Adrenal gland (tissue), 12 donors: ENCODE results near the gene IMMP2L. TPM values are rescaled to one million over a fixed set of nuclear protein-coding genes. Genes with fewer than 3 reads are reported as not detected.

ENCODE experiments used
- DNase-seq, 7 donors: peaks; one replicate each; pipeline ENCODE4 v3.0.0-alpha.2; 2019 to 2020
- H3K27ac ChIP-seq, 5 donors: fragments of 200-600 bp; sonication (generic) in 4 of 5; 1 replicate in 3 of 5; 2 replicates in 2 of 5; pipeline versions ENCODE4 v1.5.1 to v1.8.0; 2016 to 2020; ENCODE audit warnings: mild to moderate bottlenecking in 1 of 5
- H3K27me3 ChIP-seq: fragments of 200-600 bp; 2 replicates; pipeline ENCODE4 v1.8.0; 2021
- H3K36me3 ChIP-seq, 2 donors: fragments of 200-600 bp; replicated peaks in 1 of 2; 1 replicate in 1 of 2; 2 replicates in 1 of 2; pipeline versions ENCODE4 v1.5.1 to v1.8.0; 2018 to 2022
- H3K4me1 ChIP-seq, 2 donors: fragments of 200-600 bp; replicated peaks in 1 of 2; 1 replicate in 1 of 2; 2 replicates in 1 of 2; pipeline versions ENCODE4 v1.5.1 to v1.8.0; 2018 to 2021
- H3K4me3 ChIP-seq, 4 donors: fragments of 200-600 bp; sonication (generic) in 3 of 4; one replicate each; pipeline ENCODE4 v1.5.1; 2016 to 2018
- H3K9me3 ChIP-seq, 3 donors: fragments of 200-600 bp; sonication (generic) in 1 of 3; replicated peaks in 1 of 3; 1 replicate in 2 of 3; 2 replicates in 1 of 3; pipeline versions ENCODE4 v1.5.1 to v1.8.0; 2016 to 2021
- CTCF ChIP-seq, 6 experiments: fragments of 450-650 bp in 4 of 6; fragments of 200-600 bp in 2 of 6; sonication (generic) in 1 of 6; IDR thresholded peaks; 1 replicate in 5 of 6; 2 replicates in 1 of 6; pipeline versions ENCODE4 v1.5.1 to v1.8.0; 2016 to 2021; ENCODE audit warnings: antibody characterized with exemption in 6 of 6, mild to moderate bottlenecking in 2 of 6, moderate library complexity in 1 of 6
- POLR2A ChIP-seq, 2 donors: fragments of 450-650 bp; IDR thresholded peaks; one replicate each; pipeline ENCODE4 v1.6.1; 2017; ENCODE audit warnings: antibody characterized with exemption in 2 of 2, mild to moderate bottlenecking in 2 of 2, moderate library complexity in 1 of 2
- WGBS, 4 donors: extraction: QIAGEN DNeasy Blood & Tissue Kit in 2 of 4; methylation state at CpG; one replicate each; pipeline versions ENCODE4 v1.1.5 to v1.1.7; 2013 to 2017; 5-methylcytosine and 5-hydroxymethylcytosine counted together
- intact Hi-C, 2 donors: fragments of 100-400 bp; cut with DNase I; formaldehyde crosslinking; loops; one replicate each; pipeline versions ENCODE4 v1.14.1 to v1.15.0; 2022 to 2023
- polyA plus RNA-seq, 3 donors: library from polyadenylated mRNA; stranded (reverse); fragments of 200-250 nt in 2 of 3; fragments of 350-450 nt in 1 of 3; fragmentation: Illumina TruSeq in 1 of 3; extraction: RNeasy Lipid Tissue Mini Kit (QIAGEN cat#74804) in 1 of 3; gene quantifications; one replicate each; pipeline ENCODE4 v1.2.3, GENCODE V29; 2013 to 2014
- total RNA-seq, 9 donors: library from RNA; depleted of rRNA in 4 of 9; stranded (reverse); fragments of >200 nt in 4 of 9; fragments of 120-200 nt in 1 of 9; fragmentation: NEBNext Ultra II Directional in 1 of 9; extraction: Animal tissue kit (Norgen Biotek cat#: 25700) in 1 of 9; gene quantifications; one replicate each; pipeline versions ENCODE4 v1.1.0 to v1.2.4, GENCODE V29; 2013 to 2023
- donor health status: healthy with polysubstance abuse.
- donor health status: Bipolar disorder and iron deficiency.
- donor health status: DM: yes; HTN: yes; CAD: no.
- donor health status: DM: no; HTN: no; CAD: no.
- donor health status: DM: no; HTN: no; CAD: no.
- donor health status: DM: yes; HTN: yes; CAD: no.

IMMP2L gene
- total and polyA plus RNA-seq, 12 donors, result 13.4 to 34.1 (median 25.3) TPM

GRCh38 chr7:111083413-111083812 is 478.9 kb downstream of the IMMP2L start:
- WGBS, 4 donors, result 58 to 74% (median 68%) methylated on average over 5 of the region's 5 CpGs
- H3K4me1 ChIP-seq, result no peaks in the 10 kb centered on the region
- no peak for DNase-seq
- H3K27me3 ChIP-seq, result no peaks in the 10 kb centered on the region
- no peak overlapping the region for H3K27ac ChIP-seq
- TF ChIP-seq CTCF (IDR thresholded peaks at IDR 0.05) (no peak), POLR2A (IDR thresholded peaks at IDR 0.05) (no peak)
- H3K36me3 ChIP-seq, result no peaks in the 10 kb centered on the region
- intact Hi-C loops, result no loop called here
- H3K9me3 ChIP-seq, result no peaks in the 10 kb centered on the region
- no peak overlapping the region for H3K4me3 ChIP-seq

DNA sequence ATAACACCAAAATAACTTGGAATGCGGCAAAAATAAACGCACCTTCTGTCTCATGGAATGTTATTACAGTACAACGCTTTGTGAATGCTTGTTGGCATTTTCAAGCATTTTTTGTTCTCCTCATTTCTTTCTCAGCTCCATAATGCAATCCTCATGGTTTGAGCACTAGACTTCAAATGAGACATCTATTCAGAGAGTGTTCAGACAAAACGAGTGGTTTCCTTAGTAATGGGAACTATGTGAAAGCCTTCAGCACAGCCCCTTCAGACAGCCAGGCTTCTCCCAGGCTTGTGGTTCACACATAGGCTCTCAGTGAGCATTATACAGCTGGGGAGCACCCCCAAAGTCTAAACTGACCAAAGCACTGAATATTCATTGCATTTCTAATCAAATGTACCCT is 479.9 kb downstream of the IMMP2L start:
- Histone ChIP-seq H3K36me3 (no peaks in the 10 kb centered on the region), H3K4me3 (no peak overlapping the region), H3K4me1 (no peaks in the 10 kb centered on the region), H3K9me3 (no peaks in the 10 kb centered on the region), H3K27me3 (no peaks in the 10 kb centered on the region), H3K27ac (no peak overlapping the region)
- intact Hi-C loops, result no loop called here
- TF ChIP-seq POLR2A (IDR thresholded peaks at IDR 0.05) (no peak), CTCF (IDR thresholded peaks at IDR 0.05) (no peak)
- WGBS, 4 donors, result 60 to 74% (median 65%) methylated on average over 4 of the region's 4 CpGs
- no peak for DNase-seq

DNA sequence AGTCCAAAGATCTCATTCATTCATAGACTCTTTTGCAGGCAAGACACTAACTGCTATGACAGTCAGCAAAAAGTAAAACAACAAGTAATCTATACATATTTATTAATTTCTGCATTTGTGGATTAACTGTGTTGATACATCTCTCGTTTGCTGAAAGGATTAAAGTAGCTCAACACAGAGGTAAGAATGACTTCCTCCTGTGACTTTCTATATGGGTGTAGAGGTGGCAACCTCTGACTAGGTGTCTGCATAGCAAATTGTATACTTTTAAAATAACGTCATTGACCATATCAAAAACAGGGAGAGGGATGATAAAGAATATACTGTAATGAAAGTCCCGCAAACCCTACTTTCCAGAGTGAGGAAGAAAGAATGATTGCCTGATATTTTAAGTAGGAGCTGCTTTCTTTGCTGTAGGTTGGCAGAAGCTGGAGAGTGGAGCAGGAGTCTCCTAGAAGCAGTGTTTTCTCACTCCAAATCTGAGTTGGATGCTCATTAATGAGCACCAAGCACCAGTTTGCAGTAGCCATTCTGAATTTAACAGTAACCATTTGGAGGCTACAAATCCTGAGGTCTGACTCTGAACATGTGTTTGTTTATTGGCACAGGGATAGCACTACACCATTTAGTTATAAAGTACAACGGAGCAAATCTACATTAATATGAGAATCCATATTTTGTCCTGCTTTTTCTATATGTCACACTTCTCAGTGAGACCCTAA is 480.6 kb downstream of the IMMP2L start:
- no peaks in the 10 kb centered on the region for H3K9me3 ChIP-seq
- WGBS, 4 donors, result 90 to 95% (median 91%) methylated on average over 4 of the region's 4 CpGs
- no peaks in the 10 kb centered on the region for H3K36me3 ChIP-seq
- H3K4me3 ChIP-seq, result no peak overlapping the region
- no peaks in the 10 kb centered on the region for H3K27me3 ChIP-seq
- no peaks in the 10 kb centered on the region for H3K4me1 ChIP-seq
- no peak for TF ChIP-seq POLR2A (IDR thresholded peaks at IDR 0.05)
- no peak for TF ChIP-seq CTCF (IDR thresholded peaks at IDR 0.05)
- DNase-seq, result no peak
- no peak overlapping the region for H3K27ac ChIP-seq
- intact Hi-C loops, result no loop called here

DNA sequence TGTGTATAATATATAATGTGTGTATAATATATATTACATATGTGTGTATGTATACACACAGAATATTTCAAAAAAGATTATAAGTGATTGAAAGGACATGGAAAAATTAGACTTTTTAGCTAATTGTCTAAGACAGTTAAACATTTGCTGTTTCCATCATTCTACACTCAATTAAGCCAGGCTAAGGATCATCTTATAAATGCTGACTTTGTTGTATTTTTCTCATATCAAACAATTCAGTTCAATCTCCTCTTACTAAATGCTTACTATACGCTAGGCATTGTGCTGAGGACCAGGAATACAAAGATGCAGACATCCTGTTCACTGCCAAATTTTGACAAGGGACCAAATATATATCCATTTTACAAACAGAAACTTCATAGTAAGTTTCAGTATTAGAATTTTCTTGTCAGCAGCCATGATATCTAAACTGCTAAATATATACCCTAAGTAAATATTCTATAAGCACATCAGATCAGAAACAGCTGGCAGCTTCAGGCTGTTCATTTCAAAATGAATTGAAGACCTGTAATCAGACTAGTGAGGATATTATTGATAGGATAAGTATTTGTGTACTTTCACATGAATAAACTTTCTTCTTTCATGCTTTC is 481.7 kb downstream of the IMMP2L start:
- intact Hi-C loops, result no loop called here
- 89 to 100% (median 98%) methylated on average over 1 of the region's 1 CpG for WGBS, 4 donors
- no peaks in the 10 kb centered on the region for H3K36me3 ChIP-seq
- H3K9me3 ChIP-seq, result no peaks in the 10 kb centered on the region
- no peak for DNase-seq
- no peaks in the 10 kb centered on the region for H3K27me3 ChIP-seq
- H3K4me1 ChIP-seq, result no peaks in the 10 kb centered on the region
- no peak overlapping the region for H3K4me3 ChIP-seq
- TF ChIP-seq POLR2A (IDR thresholded peaks at IDR 0.05), result no peak
- no peak for TF ChIP-seq CTCF (IDR thresholded peaks at IDR 0.05)
- no peak overlapping the region for H3K27ac ChIP-seq
